Central memory CD4-positive, alpha-beta T cell (primary cell): ENCODE results near the gene TM9SF1.

Experiments
- DNase-seq: peaks from one replicate; pipeline ENCODE4 v3.0.0; 2022

The TM9SF1 gene

GRCh38 chr14:24150567-24150966 lies 44.7 kb downstream of the TM9SF1 start:
- DNase-seq = no peak

- no peak for DNase-seq
These were observed 45.2 kb downstream of the TM9SF1 start for GRCh38 chr14:24150061-24150460.

GRCh38 chr14:24149302-24149969 lies 45.8 kb downstream of the TM9SF1 start:
- DNase-seq = no peak

GRCh38 chr14:24147761-24148428 lies 47.3 kb downstream of the TM9SF1 start:
- DNase-seq = no peak

GRCh38 chr14:24146978-24147760 lies 48.1 kb downstream of the TM9SF1 start, which contains the start of gene RNF31:
Gene RNF31, plus strand, starts transcription at chr14:24147498. Its CDS starts 201 bp downstream, at chr14:24147699.
- peak; percentile 96 for DNase-seq

GRCh38 chr14:24146453-24146977 lies 48.7 kb downstream of the TM9SF1 start, which contains the start of gene PSME2:
Gene PSME2, minus strand, starts transcription at chr14:24146610. Its CDS starts 29 bp downstream, at chr14:24146581.
- DNase-seq = peak; percentile 80

- no peak for DNase-seq
These were observed 49.4 kb downstream of the TM9SF1 start for GRCh38 chr14:24145690-24146452.

- DNase-seq = no peak
These were observed 50.0 kb downstream of the TM9SF1 start for GRCh38 chr14:24145219-24145618.

- DNase-seq = no peak
These were observed 50.8 kb downstream of the TM9SF1 start for GRCh38 chr14:24144451-24144850.

- no peak for DNase-seq
These were observed 51.7 kb downstream of the TM9SF1 start for GRCh38 chr14:24143511-24143910.

GRCh38 chr14:24141097-24141880 lies 54.0 kb downstream of the TM9SF1 start, which contains the start of gene EMC9:
Gene EMC9, minus strand, starts transcription at chr14:24141591. Its CDS starts 287 bp downstream, at chr14:24141304.
- DNase-seq = peak; percentile 99

- DNase-seq = no peak
These were observed 55.8 kb downstream of the TM9SF1 start for GRCh38 chr14:24139272-24139934.
